Measurements from ENCODE around the gene CSRP1.

The CSRP1 gene

GRCh38 chr1:201450721-201451291 is 56.1 kb downstream of the CSRP1 start:
- peak; percentile 72 for DNase-seq

GRCh38 chr1:201448990-201449389 is 57.9 kb downstream of the CSRP1 start:
- DNase-seq, result no peak

- peak; percentile 64 for DNase-seq
Measured at GRCh38 chr1:201447903-201448871, 58.7 kb downstream of the CSRP1 start.

DNA sequence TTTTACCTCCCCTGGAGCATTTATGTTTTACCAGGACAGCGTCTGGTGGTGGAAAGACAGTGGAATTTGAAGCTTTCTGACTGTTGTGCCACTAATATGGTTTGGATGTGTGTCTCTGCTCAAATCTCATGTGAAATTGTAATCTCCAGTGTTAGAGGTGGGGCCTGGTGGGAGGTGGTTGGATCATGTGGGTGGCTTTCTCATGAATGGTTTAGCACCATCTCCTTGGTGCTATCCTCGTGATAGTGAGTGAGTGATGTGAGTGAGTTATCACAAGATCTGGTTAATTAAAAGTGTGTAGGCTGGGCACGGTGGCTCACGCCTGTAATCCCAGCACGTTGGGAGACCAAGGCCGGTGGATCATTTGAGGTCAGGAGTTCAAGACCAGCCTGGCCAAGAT is 61.6 kb downstream of the CSRP1 start:
- no peak for DNase-seq

GRCh38 chr1:201444792-201445191 is 62.1 kb downstream of the CSRP1 start:
- peak; percentile 73 for DNase-seq

DNA sequence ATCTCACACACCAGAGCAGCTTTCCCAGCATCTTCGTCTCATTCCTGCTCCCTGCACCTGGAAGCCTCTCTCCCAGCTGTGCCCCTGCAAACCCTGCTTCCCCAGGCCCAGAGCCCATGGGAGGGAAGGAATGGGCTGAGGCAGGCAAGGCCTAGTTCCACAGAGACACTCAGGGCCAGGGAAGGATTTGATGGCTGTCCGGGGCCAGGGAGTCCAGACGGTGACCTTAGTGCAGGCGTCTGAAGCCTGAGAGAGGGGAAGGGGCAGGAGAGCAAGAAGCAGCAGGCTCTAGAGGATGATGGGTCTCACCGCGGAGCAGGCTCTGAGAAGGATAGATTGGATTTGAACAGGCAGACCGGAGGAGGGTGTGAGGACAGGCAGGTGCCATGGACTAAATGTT is 63.2 kb downstream of the CSRP1 start:
- no peak for DNase-seq

GRCh38 chr1:201436969-201437368 is 70.0 kb downstream of the CSRP1 start:
- no peak for DNase-seq

GRCh38 chr1:201436393-201436792 is 70.5 kb downstream of the CSRP1 start:
- DNase-seq, result peak; percentile 55

DNA sequence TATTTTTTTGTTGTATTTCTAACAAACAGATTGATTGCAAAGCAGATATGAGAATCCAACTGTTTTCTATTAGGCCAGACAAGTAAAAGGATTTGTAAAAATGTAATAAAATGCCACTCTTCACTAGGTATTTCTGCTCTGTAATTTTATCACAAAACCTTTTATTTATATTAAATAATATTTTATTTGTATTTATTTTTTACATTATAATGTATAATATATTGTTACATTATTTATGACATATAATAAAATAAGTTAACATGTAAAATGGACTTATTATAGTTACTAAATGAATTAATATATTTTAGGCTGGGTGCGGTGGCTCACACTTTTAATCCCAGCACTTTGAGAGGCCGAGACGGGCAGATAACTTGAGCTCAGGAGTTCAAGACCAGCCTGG is 72.7 kb downstream of the CSRP1 start:
- DNase-seq, result no peak

GRCh38 chr1:201433609-201434008 is 73.3 kb downstream of the CSRP1 start:
- no peak for DNase-seq

Measured in EL (cell line).